Measurements from ENCODE around the gene NPHP3. TPM values are rescaled to one million over a fixed set of nuclear protein-coding genes. Genes with fewer than 3 reads are reported as not detected.

The NPHP3 gene
- total RNA-seq, 1 experiment from 2014 or later, result 26.5 TPM

DNA sequence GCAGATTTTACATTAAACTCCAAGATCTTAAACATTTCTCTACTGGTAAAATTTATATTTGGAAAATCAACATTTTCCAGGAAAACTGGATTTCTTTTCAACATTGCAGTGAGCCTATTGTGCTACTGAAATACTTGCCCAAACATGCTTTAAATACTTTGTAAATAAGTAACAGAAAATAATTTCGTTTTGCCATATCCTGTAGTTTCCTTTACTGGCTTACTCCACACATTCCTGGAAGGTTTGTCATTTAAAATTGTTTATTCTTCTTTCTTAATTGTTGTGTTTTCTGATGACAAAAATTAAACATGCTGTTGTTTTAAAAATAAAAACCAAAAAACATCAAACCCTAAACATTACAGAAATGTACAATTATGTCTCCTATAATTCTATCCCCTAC, 84.6 kb downstream of the NPHP3 start:
- Histone ChIP-seq H3K27me3 (ENCODE audit: insufficient read depth, low read depth) (no peaks in the 10 kb centered on the region), H3K4me2 (peak overlapping the region; percentile 2; the same call in 1 of the 2 replicates), H3K9me2 (ENCODE audit: insufficient read depth) (no peaks in the 10 kb centered on the region), H3K9me3 (ENCODE audit: insufficient read depth, low read depth) (no peaks in the 10 kb centered on the region), H2AFZ (no peak overlapping the region), H3F3A (ENCODE audit: insufficient read depth, low read depth) (no peaks in the 10 kb centered on the region), H4K20me1 (ENCODE audit: insufficient read depth) (no peaks in the 10 kb centered on the region), H3K36me3 (ENCODE audit: low read depth) (no peaks in the 10 kb centered on the region), H3K4me3 (no peak overlapping the region), H3K79me2 (ENCODE audit: low read depth) (no peaks in the 10 kb centered on the region), H3K27ac (0 out of 2 replicates have a peak overlapping the region, but pooled peaks have one; percentile 5), H3K4me1 (replicated peaks; ENCODE audit: insufficient read depth) (peaks cover 10% of the 10 kb centered on the region; the same call in 1 of the 2 replicates)
- BruUV-seq (replicated peaks), result no TSS peak
- TF ChIP-seq CTCF (conservative IDR thresholded peaks at IDR 0.05) (no peak), EZH2 (IDR thresholded peaks at IDR 0.05; ENCODE audit: low read depth) (no peak)
- ChIA-PET CTCF (no interaction called here), POLR2A (ENCODE audit: unreplicated experiment) (no interaction called here)
- intact Hi-C loops (cut with micrococcal nuclease; ENCODE audit: unreplicated experiment), result no loop called here
- peak in 1 of 2 experiments; percentile 33 for DNase-seq

DNA sequence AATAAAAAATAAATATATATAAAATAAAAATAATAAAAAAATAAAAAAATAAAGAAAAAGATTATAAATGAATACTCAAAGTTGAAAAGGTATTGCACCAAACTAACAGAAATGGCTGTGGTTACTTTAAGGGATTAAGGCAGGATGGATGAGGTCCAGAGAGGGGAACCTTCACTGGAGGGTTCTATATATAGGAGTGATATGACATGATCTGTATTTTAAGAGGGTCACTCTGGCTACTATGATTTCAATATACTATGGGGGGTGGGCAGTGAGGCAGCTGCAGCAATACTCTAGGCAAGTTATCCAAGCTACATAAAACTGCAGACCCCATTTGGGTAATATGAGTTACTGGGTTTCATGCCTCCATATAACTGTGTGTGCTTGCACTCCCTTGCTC, 87.2 kb downstream of the NPHP3 start:
- Histone ChIP-seq H4K20me1 (ENCODE audit: insufficient read depth) (no peaks in the 10 kb centered on the region), H3K79me2 (ENCODE audit: low read depth) (no peaks in the 10 kb centered on the region), H3K4me2 (no peak overlapping the region), H3K9me3 (ENCODE audit: insufficient read depth, low read depth) (no peaks in the 10 kb centered on the region), H3K4me3 (no peak overlapping the region), H3K9me2 (ENCODE audit: insufficient read depth) (no peaks in the 10 kb centered on the region), H3F3A (ENCODE audit: insufficient read depth, low read depth) (0 out of 2 replicates have a peak, but pooled peaks cover 4% of the 10 kb centered on the region), H2AFZ (no peak overlapping the region), H3K27me3 (ENCODE audit: insufficient read depth, low read depth) (no peaks in the 10 kb centered on the region), H3K36me3 (ENCODE audit: low read depth) (0 out of 2 replicates have a peak, but pooled peaks cover 3% of the 10 kb centered on the region), H3K4me1 (replicated peaks; ENCODE audit: insufficient read depth) (peaks cover 14% of the 10 kb centered on the region; the same call in 1 of the 2 replicates), H3K27ac (no peak overlapping the region)
- POLR2A ChIA-PET (ENCODE audit: unreplicated experiment), result no interaction called here
- CTCF ChIA-PET, result no interaction called here
- TF ChIP-seq EZH2 (IDR thresholded peaks at IDR 0.05; ENCODE audit: low read depth), result no peak
- no peak for TF ChIP-seq CTCF (conservative IDR thresholded peaks at IDR 0.05)
- intact Hi-C loops (cut with micrococcal nuclease; ENCODE audit: unreplicated experiment), result no loop called here
- BruUV-seq (replicated peaks), result no TSS peak
- DNase-seq, result peak in 1 of 2 experiments; percentile 2

Other genes starting within 250 kb of the NPHP3 start
- gene ACKR4, start 125.1 kb downstream of the NPHP3 start, total RNA-seq (2021), result not detected in 2 replicates
- gene ACAD11, start 62.6 kb downstream of the NPHP3 start, total RNA-seq (2021), result 13.2 and 18.5 TPM in 2 replicates
- gene UBA5, start 62.1 kb downstream of the NPHP3 start, total RNA-seq (2021), result 41.6 and 52.9 TPM in 2 replicates